WERI-Rb-1 (cell line): ENCODE measurements around the gene TFB1M.

ENCODE experiments used
- DNase-seq: peaks from one replicate; pipeline ENCODE4 v3.0.0-alpha.2; 2020
- H3K27ac ChIP-seq: fragments of 250-450 bp; sonication (Bioruptor Pico); 2 replicates; pipeline ENCODE4 v1.5.1; 2020; ENCODE audit warnings: mild to moderate bottlenecking, moderate library complexity
- H3K27me3 ChIP-seq: fragments of 250-450 bp; sonication (Bioruptor Pico); 2 replicates; pipeline ENCODE4 v1.5.1; 2021; ENCODE audit warnings: mild to moderate bottlenecking, low read depth, moderate library complexity; ENCODE audit not compliant: insufficient read depth, severe bottlenecking
- H3K36me3 ChIP-seq: fragments of 250-450 bp; sonication (Bioruptor Pico); 2 replicates; pipeline ENCODE4 v1.5.1; 2020; ENCODE audit warnings: mild to moderate bottlenecking, moderate library complexity
- H3K4me3 ChIP-seq: 2 replicates; pipeline ENCODE4 v1.5.1; 2011; ENCODE audit warnings: low read depth, mild to moderate bottlenecking, control low read depth, low read length
- H3K9me3 ChIP-seq: fragments of 250-450 bp; sonication (Bioruptor Pico); 2 replicates; pipeline ENCODE4 v1.5.1; 2021; ENCODE audit warnings: mild to moderate bottlenecking, moderate library complexity; ENCODE audit not compliant: severe bottlenecking
- TF ChIP-seq, protein P1 (sequence below): IDR thresholded peaks from 2 replicates; pipeline ENCODE4 v1.5.1; 2011; ENCODE audit warnings: low read depth, mild to moderate bottlenecking, control low read depth, inconsistent platforms, low read length

TFB1M gene

GRCh38 chr6:155351273-155352129, 37.2 kb upstream of the TFB1M start:
- no peak overlapping the region for H3K4me3 ChIP-seq
- TF ChIP-seq, protein P1, sequence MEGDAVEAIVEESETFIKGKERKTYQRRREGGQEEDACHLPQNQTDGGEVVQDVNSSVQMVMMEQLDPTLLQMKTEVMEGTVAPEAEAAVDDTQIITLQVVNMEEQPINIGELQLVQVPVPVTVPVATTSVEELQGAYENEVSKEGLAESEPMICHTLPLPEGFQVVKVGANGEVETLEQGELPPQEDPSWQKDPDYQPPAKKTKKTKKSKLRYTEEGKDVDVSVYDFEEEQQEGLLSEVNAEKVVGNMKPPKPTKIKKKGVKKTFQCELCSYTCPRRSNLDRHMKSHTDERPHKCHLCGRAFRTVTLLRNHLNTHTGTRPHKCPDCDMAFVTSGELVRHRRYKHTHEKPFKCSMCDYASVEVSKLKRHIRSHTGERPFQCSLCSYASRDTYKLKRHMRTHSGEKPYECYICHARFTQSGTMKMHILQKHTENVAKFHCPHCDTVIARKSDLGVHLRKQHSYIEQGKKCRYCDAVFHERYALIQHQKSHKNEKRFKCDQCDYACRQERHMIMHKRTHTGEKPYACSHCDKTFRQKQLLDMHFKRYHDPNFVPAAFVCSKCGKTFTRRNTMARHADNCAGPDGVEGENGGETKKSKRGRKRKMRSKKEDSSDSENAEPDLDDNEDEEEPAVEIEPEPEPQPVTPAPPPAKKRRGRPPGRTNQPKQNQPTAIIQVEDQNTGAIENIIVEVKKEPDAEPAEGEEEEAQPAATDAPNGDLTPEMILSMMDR = no peak
- no peak overlapping the region for H3K27ac ChIP-seq
- peaks cover 3% of the 10 kb centered on the region for H3K9me3 ChIP-seq
- no peaks in the 10 kb centered on the region for H3K36me3 ChIP-seq
- no peak for DNase-seq
- no peaks in the 10 kb centered on the region for H3K27me3 ChIP-seq

DNA sequence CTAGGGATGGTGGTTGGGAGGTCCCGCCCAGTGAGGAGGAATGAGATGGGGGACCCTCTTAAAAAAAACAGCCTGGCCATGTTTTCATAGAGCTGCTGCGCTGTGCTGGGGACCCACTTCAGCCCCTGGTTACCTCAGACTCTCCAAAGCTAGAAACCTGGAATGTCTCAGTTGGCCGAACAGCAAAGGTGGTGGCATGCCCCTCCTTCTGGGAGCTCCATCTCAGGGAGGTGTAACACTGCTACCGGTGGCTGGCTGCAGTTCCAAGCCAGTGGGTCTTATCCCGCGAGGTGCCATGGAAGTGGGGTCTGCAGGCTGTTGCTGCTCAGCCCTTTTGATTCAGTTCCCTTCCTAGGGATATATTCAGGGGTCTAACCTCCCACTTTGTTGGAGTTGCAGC, 35.7 kb upstream of the TFB1M start:
- TF ChIP-seq, protein P1 = no peak
- Histone ChIP-seq H3K9me3 (peaks cover 3% of the 10 kb centered on the region), H3K27me3 (no peaks in the 10 kb centered on the region), H3K4me3 (no peak overlapping the region), H3K27ac (no peak overlapping the region), H3K36me3 (no peaks in the 10 kb centered on the region)
- no peak for DNase-seq

DNA sequence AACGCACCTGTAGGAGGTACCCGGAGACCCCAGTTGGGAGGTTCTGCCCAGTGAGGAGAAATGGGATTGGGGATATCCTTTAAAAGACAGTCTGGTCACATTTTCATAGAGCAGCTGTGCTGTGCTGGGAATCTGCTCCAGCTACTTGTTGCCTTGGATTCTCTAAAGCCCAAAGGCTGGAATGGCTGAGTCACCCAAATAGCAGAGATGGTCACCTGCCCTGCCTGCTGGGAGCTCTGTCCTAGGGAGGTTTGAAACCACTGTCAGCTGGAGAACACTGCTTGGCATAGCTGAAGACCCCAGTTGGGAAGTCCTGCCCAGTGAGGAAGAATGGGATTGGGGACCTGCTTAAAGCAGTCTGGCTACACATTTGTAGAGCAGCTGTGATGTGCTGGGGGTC, 34.8 kb upstream of the TFB1M start:
- no peak overlapping the region for H3K27ac ChIP-seq
- no peaks in the 10 kb centered on the region for H3K27me3 ChIP-seq

GRCh38 chr6:155347800-155348199, 33.5 kb upstream of the TFB1M start:
- H3K36me3 ChIP-seq = no peaks in the 10 kb centered on the region
- TF ChIP-seq, protein P1 = no peak
- no peak overlapping the region for H3K27ac ChIP-seq
- no peaks in the 10 kb centered on the region for H3K9me3 ChIP-seq
- no peak overlapping the region for H3K4me3 ChIP-seq
- H3K27me3 ChIP-seq = no peaks in the 10 kb centered on the region
- DNase-seq = no peak

More for the DNA sequence above, 34.8 kb upstream of the TFB1M start:
- Histone ChIP-seq H3K9me3 (peaks cover 3% of the 10 kb centered on the region), H3K36me3 (no peaks in the 10 kb centered on the region), H3K4me3 (no peak overlapping the region)
- no peak for DNase-seq
- TF ChIP-seq, protein P1 = no peak

GRCh38 chr6:155346957-155347356, 32.7 kb upstream of the TFB1M start:
- TF ChIP-seq, protein P1 = no peak
- DNase-seq = no peak
- no peaks in the 10 kb centered on the region for H3K9me3 ChIP-seq

More at GRCh38 chr6:155346957-155347356, 32.7 kb upstream of the TFB1M start:
- H3K27ac ChIP-seq = no peak overlapping the region
- no peaks in the 10 kb centered on the region for H3K36me3 ChIP-seq
- H3K4me3 ChIP-seq = no peak overlapping the region
- no peaks in the 10 kb centered on the region for H3K27me3 ChIP-seq
